ENCODE results near the gene LZTS3. TPM values are rescaled to one million over a fixed set of nuclear protein-coding genes. Genes with fewer than 3 reads are reported as not detected.
A peak's percentile ranks its signal among the peaks of the same experiment; 100 is the strongest.

The LZTS3 gene
- polyA plus RNA-seq, 3 donors = 0.05 to 0.45 TPM; not detected in 1

GRCh38 chr20:3166338-3166912 lies 6.9 kb downstream of the LZTS3 start:
- Histone ChIP-seq H3K79me2 (ENCODE audit: insufficient read depth, low read length) (no peaks in the 10 kb centered on the region), H3K27me3 (ENCODE audit: control insufficient read depth in 2 of 2, insufficient read depth in 2 of 2, low read length in 2 of 2) (peaks cover 11 to 46% of the 10 kb centered on the region in 2 donors), H3K4me1 (ENCODE audit: control insufficient read depth in 1 of 2, insufficient read depth in 2 of 2, low read length in 2 of 2) (peaks cover 0 to 11% of the 10 kb centered on the region in 2 donors), H2AFZ (ENCODE audit: insufficient read depth, low read depth, low read length, poor library complexity, severe bottlenecking) (no peak overlapping the region), H3K36me3 (replicated peaks in 1 of 2; ENCODE audit: control insufficient read depth in 1 of 2, insufficient read depth in 2 of 2, low read length in 2 of 2) (no peaks in the 10 kb centered on the region), H3K27ac (ENCODE audit: low read depth in 1 of 2, low read length in 2 of 2) (no peak overlapping the region), H3K9ac (ENCODE audit: insufficient read depth, low read length, poor library complexity, severe bottlenecking) (no peak overlapping the region), H3K4me2 (replicated peaks; ENCODE audit: extremely low read depth, low read length, poor library complexity, severe bottlenecking) (no peak overlapping the region), H4K20me1 (ENCODE audit: insufficient read depth, low read length) (no peaks in the 10 kb centered on the region), H3K9me3 (replicated peaks in 1 of 2; ENCODE audit: control insufficient read depth in 1 of 2, insufficient read depth in 1 of 2, low read length in 2 of 2) (peaks cover 0 to 16% of the 10 kb centered on the region in 2 donors), H3K4me3 (replicated peaks in 1 of 3; ENCODE audit: low read depth in 2 of 3, low read length in 3 of 3) (no peak overlapping the region)
- H3K4me1 Mint-ChIP-seq = peaks cover 12% of the 10 kb centered on the region
- TF ChIP-seq CTCF (IDR thresholded peaks at IDR 0.05) = no peak
- H3K4me3 Mint-ChIP-seq = peak overlapping the region in 1 of 2 donors; percentile 67
- H3K27ac Mint-ChIP-seq = no peak overlapping the region
- intact Hi-C loops (cut with micrococcal nuclease) = no loop called here
- H3K9me3 Mint-ChIP-seq = peaks cover 0 to 9% (median 2%) of the 10 kb centered on the region in 7 donors
- H3K36me3 Mint-ChIP-seq = peaks cover 0 to 3% of the 10 kb centered on the region in 2 donors
- 94% methylated on average over 12 of the region's 13 CpGs for WGBS (ENCODE audit: insufficient coverage)
- H3K27me3 Mint-ChIP-seq (ENCODE audit: low read depth in 3 of 3) = peaks cover 45 to 64% (median 56%) of the 10 kb centered on the region in 3 donors
- DNase-seq = no peak

- peaks cover 38 to 57% (median 52%) of the 10 kb centered on the region in 3 donors for H3K27me3 Mint-ChIP-seq (ENCODE audit: low read depth in 3 of 3)
- Histone ChIP-seq H3K79me2 (ENCODE audit: insufficient read depth, low read length) (no peaks in the 10 kb centered on the region), H3K27ac (ENCODE audit: low read depth in 1 of 2, low read length in 2 of 2) (no peak overlapping the region), H3K4me2 (replicated peaks; ENCODE audit: extremely low read depth, low read length, poor library complexity, severe bottlenecking) (no peak overlapping the region), H3K9ac (ENCODE audit: insufficient read depth, low read length, poor library complexity, severe bottlenecking) (no peak overlapping the region), H3K36me3 (replicated peaks in 1 of 2; ENCODE audit: control insufficient read depth in 1 of 2, insufficient read depth in 2 of 2, low read length in 2 of 2) (no peaks in the 10 kb centered on the region), H3K4me1 (ENCODE audit: control insufficient read depth in 1 of 2, insufficient read depth in 2 of 2, low read length in 2 of 2) (peaks cover 0 to 11% of the 10 kb centered on the region in 2 donors), H3K27me3 (ENCODE audit: control insufficient read depth in 2 of 2, insufficient read depth in 2 of 2, low read length in 2 of 2) (peaks cover 11 to 39% of the 10 kb centered on the region in 2 donors), H3K9me3 (replicated peaks in 1 of 2; ENCODE audit: control insufficient read depth in 1 of 2, insufficient read depth in 1 of 2, low read length in 2 of 2) (peaks cover 0 to 16% of the 10 kb centered on the region in 2 donors), H4K20me1 (ENCODE audit: insufficient read depth, low read length) (no peaks in the 10 kb centered on the region), H3K4me3 (replicated peaks in 1 of 3; ENCODE audit: low read depth in 2 of 3, low read length in 3 of 3) (no peak overlapping the region), H2AFZ (ENCODE audit: insufficient read depth, low read depth, low read length, poor library complexity, severe bottlenecking) (peak overlapping the region; percentile 53)
- H3K4me3 Mint-ChIP-seq = peak overlapping the region; percentile 24 to 67
- peaks cover 0 to 3% of the 10 kb centered on the region in 2 donors for H3K36me3 Mint-ChIP-seq
- DNase-seq = no peak
- H3K4me1 Mint-ChIP-seq = peaks cover 12% of the 10 kb centered on the region
- TF ChIP-seq CTCF (IDR thresholded peaks at IDR 0.05) = no peak
- no peak overlapping the region for H3K27ac Mint-ChIP-seq
- H3K9me3 Mint-ChIP-seq = peaks cover 0 to 9% (median 2%) of the 10 kb centered on the region in 7 donors
- WGBS (ENCODE audit: insufficient coverage) = 44% methylated on average over 32 of the region's 45 CpGs
- intact Hi-C loops (cut with micrococcal nuclease) = no loop called here
Observed at GRCh38 chr20:3165473-3166337, 7.6 kb downstream of the LZTS3 start.
